ENCODE data around the gene ANO1.

- TF ChIP-seq, protein P1, sequence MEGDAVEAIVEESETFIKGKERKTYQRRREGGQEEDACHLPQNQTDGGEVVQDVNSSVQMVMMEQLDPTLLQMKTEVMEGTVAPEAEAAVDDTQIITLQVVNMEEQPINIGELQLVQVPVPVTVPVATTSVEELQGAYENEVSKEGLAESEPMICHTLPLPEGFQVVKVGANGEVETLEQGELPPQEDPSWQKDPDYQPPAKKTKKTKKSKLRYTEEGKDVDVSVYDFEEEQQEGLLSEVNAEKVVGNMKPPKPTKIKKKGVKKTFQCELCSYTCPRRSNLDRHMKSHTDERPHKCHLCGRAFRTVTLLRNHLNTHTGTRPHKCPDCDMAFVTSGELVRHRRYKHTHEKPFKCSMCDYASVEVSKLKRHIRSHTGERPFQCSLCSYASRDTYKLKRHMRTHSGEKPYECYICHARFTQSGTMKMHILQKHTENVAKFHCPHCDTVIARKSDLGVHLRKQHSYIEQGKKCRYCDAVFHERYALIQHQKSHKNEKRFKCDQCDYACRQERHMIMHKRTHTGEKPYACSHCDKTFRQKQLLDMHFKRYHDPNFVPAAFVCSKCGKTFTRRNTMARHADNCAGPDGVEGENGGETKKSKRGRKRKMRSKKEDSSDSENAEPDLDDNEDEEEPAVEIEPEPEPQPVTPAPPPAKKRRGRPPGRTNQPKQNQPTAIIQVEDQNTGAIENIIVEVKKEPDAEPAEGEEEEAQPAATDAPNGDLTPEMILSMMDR (IDR thresholded peaks at IDR 0.05) = no peak
- no peak for TF ChIP-seq EZH2 (IDR thresholded peaks at IDR 0.05; ENCODE audit: borderline replicate concordance, insufficient read depth, low read depth, low read length, poor library complexity, severe bottlenecking)
These were observed 22.7 kb upstream of the ANO1 start for GRCh38 chr11:70055444-70055843.

Measured in B cell (primary cell).